ENCODE measurements around the gene BANF2. TPM values are rescaled to one million over a fixed set of nuclear protein-coding genes. Genes with fewer than 3 reads are reported as not detected.

BANF2 gene
- total RNA-seq, 1 donor from 2014 or later: not detected

GRCh38 chr20:17738154-17738553, 38.4 kb downstream of the BANF2 start:
- Mint-ChIP-seq H3K9me3 (peaks cover 10% of the 10 kb centered on the region), H3K27me3 (peaks cover 15% of the 10 kb centered on the region), H3K4me3 (no peak overlapping the region), H3K36me3 (ENCODE audit: low read depth) (no peaks in the 10 kb centered on the region), H3K4me1 (no peaks in the 10 kb centered on the region), H3K27ac (no peak overlapping the region)
- intact Hi-C loops (cut with micrococcal nuclease): no loop called here
- ATAC-seq (ENCODE audit: low read depth): no peak
- ChIA-PET CTCF (no interaction called here), POLR2A (no interaction called here)
- no peak for TF ChIP-seq CTCF (IDR thresholded peaks at IDR 0.05)
- DNase-seq: no peak

GRCh38 chr20:17741220-17741619, 41.5 kb downstream of the BANF2 start:
- no peak for DNase-seq
- Mint-ChIP-seq H3K9me3 (peaks cover 9% of the 10 kb centered on the region), H3K4me1 (no peaks in the 10 kb centered on the region), H3K27ac (no peak overlapping the region), H3K36me3 (ENCODE audit: low read depth) (no peaks in the 10 kb centered on the region), H3K27me3 (peaks cover 15% of the 10 kb centered on the region), H3K4me3 (no peak overlapping the region)
- intact Hi-C loops (cut with micrococcal nuclease): no loop called here
- ATAC-seq (ENCODE audit: low read depth): no peak
- TF ChIP-seq CTCF (IDR thresholded peaks at IDR 0.05): no peak
- ChIA-PET POLR2A (no interaction called here), CTCF (no interaction called here)

- DNase-seq (no peak), ATAC-seq (ENCODE audit: low read depth) (no peak)
- no peak overlapping the region for H3K4me3 Mint-ChIP-seq
- CTCF ChIA-PET: interaction anchor here (1.2 kb wide), 1 partner anchor 60 kb away, joined by 5 read pairs; the partner anchor contains the start of gene RRBP1
- peaks cover 6% of the 10 kb centered on the region for H3K9me3 Mint-ChIP-seq
- H3K36me3 Mint-ChIP-seq (ENCODE audit: low read depth): no peaks in the 10 kb centered on the region
- intact Hi-C loops (cut with micrococcal nuclease): no loop called here
- POLR2A ChIA-PET: interaction anchor here (0.6 kb wide), 1 partner anchor 10 kb away, joined by 3 read pairs; no protein-coding TSS in a partner anchor
- no peaks in the 10 kb centered on the region for H3K4me1 Mint-ChIP-seq
- no peak for TF ChIP-seq CTCF (IDR thresholded peaks at IDR 0.05)
- peaks cover 17% of the 10 kb centered on the region for H3K27me3 Mint-ChIP-seq
- no peak overlapping the region for H3K27ac Mint-ChIP-seq
These were observed 43.0 kb downstream of the BANF2 start for GRCh38 chr20:17742731-17743130.

- no peak for ATAC-seq (ENCODE audit: low read depth)
- Mint-ChIP-seq H3K27me3 (peaks cover 17% of the 10 kb centered on the region), H3K36me3 (ENCODE audit: low read depth) (no peaks in the 10 kb centered on the region), H3K27ac (no peak overlapping the region), H3K4me3 (no peak overlapping the region), H3K4me1 (no peaks in the 10 kb centered on the region), H3K9me3 (no peaks in the 10 kb centered on the region)
- TF ChIP-seq CTCF (IDR thresholded peaks at IDR 0.05): no peak
- intact Hi-C loops (cut with micrococcal nuclease): no loop called here
- ChIA-PET POLR2A (no interaction called here), CTCF (no interaction called here)
- DNase-seq: no peak
These were observed 43.9 kb downstream of the BANF2 start for GRCh38 chr20:17743677-17744076.

- H3K4me3 Mint-ChIP-seq: no peak overlapping the region
- ATAC-seq (ENCODE audit: low read depth) (no peak), DNase-seq (no peak)
- H3K27ac Mint-ChIP-seq: no peak overlapping the region
- CTCF ChIA-PET: no interaction called here
- intact Hi-C loops (cut with micrococcal nuclease): no loop called here
- no peaks in the 10 kb centered on the region for H3K4me1 Mint-ChIP-seq
- POLR2A ChIA-PET: no interaction called here
- no peaks in the 10 kb centered on the region for H3K9me3 Mint-ChIP-seq
- peaks cover 5% of the 10 kb centered on the region for H3K27me3 Mint-ChIP-seq
- no peaks in the 10 kb centered on the region for H3K36me3 Mint-ChIP-seq (ENCODE audit: low read depth)
- TF ChIP-seq CTCF (IDR thresholded peaks at IDR 0.05): no peak
These were observed 47.7 kb downstream of the BANF2 start for GRCh38 chr20:17747431-17747846.

All from activated B cell treated with CpG ODN at 0.5 μM for 24 hours (primary cell).